ENCODE results near the gene CCDC85A.

CCDC85A gene

GRCh38 chr2:56195563-56195962 lies 11.8 kb downstream of the CCDC85A start:
- no peak for DNase-seq (ENCODE audit: low spot score)

GRCh38 chr2:56197816-56198215 lies 14.0 kb downstream of the CCDC85A start:
- DNase-seq (ENCODE audit: low spot score): no peak

- no peak for DNase-seq (ENCODE audit: low spot score)
Observed at GRCh38 chr2:56198936-56199335, 15.1 kb downstream of the CCDC85A start.

- DNase-seq (ENCODE audit: low spot score): no peak
Observed at GRCh38 chr2:56199492-56199891, 15.7 kb downstream of the CCDC85A start.

GRCh38 chr2:56202381-56203121 lies 18.8 kb downstream of the CCDC85A start:
- no peak for DNase-seq (ENCODE audit: low spot score)

GRCh38 chr2:56204556-56204955 lies 20.8 kb downstream of the CCDC85A start:
- DNase-seq (ENCODE audit: low spot score): no peak

- DNase-seq (ENCODE audit: low spot score): no peak
Observed at GRCh38 chr2:56206250-56206649, 22.5 kb downstream of the CCDC85A start.

GRCh38 chr2:56207760-56208159 lies 24.0 kb downstream of the CCDC85A start:
- DNase-seq (ENCODE audit: low spot score): no peak

- no peak for DNase-seq (ENCODE audit: low spot score)
Observed at GRCh38 chr2:56208380-56208779, 24.6 kb downstream of the CCDC85A start.

GRCh38 chr2:56209701-56210100 lies 25.9 kb downstream of the CCDC85A start:
- DNase-seq (ENCODE audit: low spot score): no peak

GRCh38 chr2:56210291-56210690 lies 26.5 kb downstream of the CCDC85A start:
- no peak for DNase-seq (ENCODE audit: low spot score)

- no peak for DNase-seq (ENCODE audit: low spot score)
Observed at GRCh38 chr2:56211048-56211447, 27.3 kb downstream of the CCDC85A start.

- DNase-seq (ENCODE audit: low spot score): no peak
Observed at GRCh38 chr2:56215911-56216310, 32.1 kb downstream of the CCDC85A start.

GRCh38 chr2:56217106-56217505 lies 33.3 kb downstream of the CCDC85A start:
- DNase-seq (ENCODE audit: low spot score): no peak

- no peak for DNase-seq (ENCODE audit: low spot score)
Observed at GRCh38 chr2:56222481-56222880, 38.7 kb downstream of the CCDC85A start.

GRCh38 chr2:56224316-56224715 lies 40.5 kb downstream of the CCDC85A start:
- DNase-seq (ENCODE audit: low spot score): no peak

- no peak for DNase-seq (ENCODE audit: low spot score)
Observed at GRCh38 chr2:56227811-56228210, 44.0 kb downstream of the CCDC85A start.

- no peak for DNase-seq (ENCODE audit: low spot score)
Observed at GRCh38 chr2:56229397-56230060, 45.7 kb downstream of the CCDC85A start.

- DNase-seq (ENCODE audit: low spot score): no peak
Observed at GRCh38 chr2:56230156-56230555, 46.4 kb downstream of the CCDC85A start.

GRCh38 chr2:56231361-56231760 lies 47.6 kb downstream of the CCDC85A start:
- no peak for DNase-seq (ENCODE audit: low spot score)

- no peak for DNase-seq (ENCODE audit: low spot score)
Observed at GRCh38 chr2:56232912-56233311, 49.1 kb downstream of the CCDC85A start.

- DNase-seq (ENCODE audit: low spot score): no peak
Observed at GRCh38 chr2:56234241-56234640, 50.5 kb downstream of the CCDC85A start.

- DNase-seq (ENCODE audit: low spot score): no peak
Observed at GRCh38 chr2:56239030-56239429, 55.2 kb downstream of the CCDC85A start.

GRCh38 chr2:56239437-56239836 lies 55.6 kb downstream of the CCDC85A start:
- DNase-seq (ENCODE audit: low spot score): no peak
